OCI-LY3 (cell line): ENCODE data around the gene VCL.

ENCODE experiments used
- H2AFZ ChIP-seq: fragments of 200-600, 300-600 bp; shearing (Covaris generic); 2 replicates; pipeline ENCODE4 v1.6.0; 2014; ENCODE audit warnings: antibody characterized with exemption, low read depth, low read length
- H3K27ac ChIP-seq: fragments of 200-600, 300-600 bp; sonication (generic); 2 replicates; pipeline ENCODE4 v1.5.1; 2014; ENCODE audit warnings: mild to moderate bottlenecking, low read length, moderate library complexity, mixed read lengths
- H3K27me3 ChIP-seq: fragments of 200-600, 300-600 bp; sonication (generic); 2 replicates; pipeline ENCODE4 v1.6.1; 2014; ENCODE audit warnings: low read depth, low read length, mixed read lengths
- H3K36me3 ChIP-seq: fragments of 200-600, 300-600 bp; sonication (generic); replicated peaks from 2 replicates; pipeline ENCODE3; 2014; ENCODE audit warnings: low read depth, low read length, mixed read lengths
- H3K4me1 ChIP-seq: fragments of 300-600, 200-600 bp; sonication (generic); 2 replicates; pipeline ENCODE4 v1.6.1; 2014; ENCODE audit warnings: low read length, mixed read lengths
- H3K4me2 ChIP-seq: fragments of 200-600, 300-600 bp; sonication (generic); 2 replicates; pipeline ENCODE4 v1.6.1; 2014; ENCODE audit warnings: low read length, mixed read lengths
- H3K4me3 ChIP-seq: fragments of 300-600, 200-600 bp; sonication (generic); 2 replicates; pipeline ENCODE4 v1.5.1; 2014; ENCODE audit warnings: antibody characterized with exemption, mild to moderate bottlenecking, low read length, moderate library complexity
- H3K79me2 ChIP-seq: fragments of 300-600, 200-600 bp; shearing (Covaris generic); 2 replicates; pipeline ENCODE4 v1.6.1; 2014; ENCODE audit warnings: mild to moderate bottlenecking, low read length, mixed read lengths
- H3K9ac ChIP-seq: fragments of 300-600, 200-600 bp; shearing (Covaris generic); 2 replicates; pipeline ENCODE4 v1.6.0; 2014; ENCODE audit warnings: mild to moderate bottlenecking, low read length, moderate library complexity
- H3K9me3 ChIP-seq: fragments of 200-600, 300-600 bp; shearing (Covaris generic); 2 replicates; pipeline ENCODE4 v1.6.1; 2014; ENCODE audit warnings: low read length, mixed read lengths; ENCODE audit not compliant: insufficient read depth
- H4K20me1 ChIP-seq: fragments of 200-600, 300-600 bp; sonication (generic); 2 replicates; pipeline ENCODE4 v1.6.1; 2016; ENCODE audit warnings: low read length, mixed read lengths; ENCODE audit not compliant: insufficient read depth
- EZH2phosphoT487 ChIP-seq: fragments of 200-600 bp; shearing (Covaris generic); IDR thresholded peaks from 2 replicates; pipeline ENCODE4 v1.6.1; 2018; ENCODE audit warnings: antibody characterized with exemption, mixed run types, low read depth
- TF ChIP-seq, protein P1 (sequence below): fragments of 200-600, 300-600 bp; sonication (generic); IDR thresholded peaks from 2 replicates; pipeline ENCODE4 v1.5.1; 2014; ENCODE audit warnings: antibody characterized with exemption, low read length, low read depth

The VCL gene

DNA sequence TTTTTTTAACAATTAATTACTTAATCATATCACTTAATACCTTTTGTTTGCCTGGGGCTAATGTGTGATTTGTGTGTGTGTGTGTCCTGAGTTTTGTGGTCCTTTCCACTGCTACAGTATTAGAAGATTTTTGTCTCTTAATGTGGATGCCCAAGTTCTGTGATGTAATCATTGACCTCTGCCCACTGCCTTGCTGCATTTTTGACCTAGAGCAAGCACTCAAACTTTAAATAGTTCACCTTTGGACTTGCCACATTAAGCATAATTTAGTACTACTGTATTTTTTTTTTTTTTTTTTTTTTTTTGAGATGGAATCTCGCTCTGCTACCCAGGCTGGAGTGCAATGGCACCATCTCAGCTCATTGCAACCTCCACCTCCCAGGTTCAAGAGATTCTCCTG is 52.7 kb downstream of the VCL start:
- H3K9ac ChIP-seq = no peak overlapping the region
- H3K79me2 ChIP-seq = no peaks in the 10 kb centered on the region
- H3K36me3 ChIP-seq = no peaks in the 10 kb centered on the region
- no peaks in the 10 kb centered on the region for H3K27me3 ChIP-seq
- TF ChIP-seq, protein P1, sequence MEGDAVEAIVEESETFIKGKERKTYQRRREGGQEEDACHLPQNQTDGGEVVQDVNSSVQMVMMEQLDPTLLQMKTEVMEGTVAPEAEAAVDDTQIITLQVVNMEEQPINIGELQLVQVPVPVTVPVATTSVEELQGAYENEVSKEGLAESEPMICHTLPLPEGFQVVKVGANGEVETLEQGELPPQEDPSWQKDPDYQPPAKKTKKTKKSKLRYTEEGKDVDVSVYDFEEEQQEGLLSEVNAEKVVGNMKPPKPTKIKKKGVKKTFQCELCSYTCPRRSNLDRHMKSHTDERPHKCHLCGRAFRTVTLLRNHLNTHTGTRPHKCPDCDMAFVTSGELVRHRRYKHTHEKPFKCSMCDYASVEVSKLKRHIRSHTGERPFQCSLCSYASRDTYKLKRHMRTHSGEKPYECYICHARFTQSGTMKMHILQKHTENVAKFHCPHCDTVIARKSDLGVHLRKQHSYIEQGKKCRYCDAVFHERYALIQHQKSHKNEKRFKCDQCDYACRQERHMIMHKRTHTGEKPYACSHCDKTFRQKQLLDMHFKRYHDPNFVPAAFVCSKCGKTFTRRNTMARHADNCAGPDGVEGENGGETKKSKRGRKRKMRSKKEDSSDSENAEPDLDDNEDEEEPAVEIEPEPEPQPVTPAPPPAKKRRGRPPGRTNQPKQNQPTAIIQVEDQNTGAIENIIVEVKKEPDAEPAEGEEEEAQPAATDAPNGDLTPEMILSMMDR = no peak
- TF ChIP-seq EZH2phosphoT487 = no peak
- H3K4me2 ChIP-seq = no peak overlapping the region
- no peak overlapping the region for H3K27ac ChIP-seq
- no peak overlapping the region for H3K4me3 ChIP-seq
- no peaks in the 10 kb centered on the region for H3K9me3 ChIP-seq
- no peaks in the 10 kb centered on the region for H4K20me1 ChIP-seq
- H2AFZ ChIP-seq = no peak overlapping the region
- peaks cover 1% of the 10 kb centered on the region for H3K4me1 ChIP-seq

DNA sequence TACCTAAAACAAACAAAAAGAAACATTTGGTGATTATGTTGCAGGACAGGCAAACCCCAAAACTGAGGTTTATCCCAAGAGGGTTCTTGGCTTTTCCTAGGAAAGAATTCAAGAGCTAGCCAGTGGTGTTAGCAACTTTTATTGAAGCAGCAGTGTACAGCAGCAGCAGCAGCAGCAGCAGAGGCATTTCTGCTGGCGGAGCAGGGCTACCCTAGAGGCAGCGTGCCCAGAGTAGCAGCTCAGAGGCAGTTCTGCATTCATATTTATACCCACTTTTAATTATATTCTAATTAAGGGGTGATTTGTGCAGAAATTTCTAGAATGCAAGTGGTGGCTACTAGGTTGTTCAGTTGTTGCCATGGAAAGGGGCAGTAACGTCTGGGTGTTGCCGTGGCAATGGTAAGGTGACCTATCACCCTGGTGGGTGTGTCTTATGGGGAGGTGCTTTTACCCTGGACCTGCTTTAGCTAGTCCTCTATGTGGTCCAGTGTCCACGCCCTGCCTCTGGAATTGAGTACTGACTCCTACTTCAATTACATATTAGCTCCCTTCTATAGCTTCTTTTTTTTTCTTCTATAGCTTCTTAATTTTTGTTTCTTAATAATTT is 53.9 kb downstream of the VCL start:
- H3K36me3 ChIP-seq = no peaks in the 10 kb centered on the region
- no peak overlapping the region for H3K27ac ChIP-seq
- H4K20me1 ChIP-seq = 0 out of 2 replicates have a peak, but pooled peaks cover 3% of the 10 kb centered on the region
- H3K4me3 ChIP-seq = no peak overlapping the region
- H3K4me2 ChIP-seq = no peak overlapping the region
- H3K4me1 ChIP-seq = peaks cover 12% of the 10 kb centered on the region
- no peaks in the 10 kb centered on the region for H3K27me3 ChIP-seq
- no peak overlapping the region for H3K9ac ChIP-seq
- H2AFZ ChIP-seq = no peak overlapping the region
- H3K79me2 ChIP-seq = no peaks in the 10 kb centered on the region
- H3K9me3 ChIP-seq = no peaks in the 10 kb centered on the region
- no peak for TF ChIP-seq EZH2phosphoT487
- TF ChIP-seq, protein P1 = no peak

DNA sequence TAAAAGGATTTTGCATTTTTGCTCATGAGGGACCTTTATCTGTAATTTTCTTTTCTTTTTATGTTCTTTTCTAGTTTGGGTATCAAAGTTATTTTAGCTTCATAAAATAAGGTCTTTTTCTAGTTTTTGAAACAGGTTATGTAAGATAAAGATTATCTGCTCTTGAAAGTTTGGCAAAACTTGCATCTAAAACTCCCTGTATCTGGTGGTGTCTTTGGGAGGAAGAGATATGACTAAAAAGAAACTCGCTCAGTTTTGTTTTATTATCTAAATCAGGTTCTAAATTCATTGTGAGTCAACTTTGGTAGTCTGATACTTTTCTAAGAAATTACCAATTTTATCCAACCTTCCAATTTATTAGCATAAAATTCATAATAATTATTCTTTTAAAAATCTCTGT is 55.1 kb downstream of the VCL start:
- Histone ChIP-seq H3K79me2 (no peaks in the 10 kb centered on the region), H3K4me2 (no peak overlapping the region), H3K4me3 (no peak overlapping the region), H3K27ac (no peak overlapping the region), H3K9ac (no peak overlapping the region), H2AFZ (no peak overlapping the region), H3K9me3 (no peaks in the 10 kb centered on the region), H3K4me1 (peaks cover 14% of the 10 kb centered on the region), H3K36me3 (no peaks in the 10 kb centered on the region), H4K20me1 (0 out of 2 replicates have a peak, but pooled peaks cover 3% of the 10 kb centered on the region), H3K27me3 (no peaks in the 10 kb centered on the region)
- TF ChIP-seq, protein P1 = no peak
- TF ChIP-seq EZH2phosphoT487 = no peak

DNA sequence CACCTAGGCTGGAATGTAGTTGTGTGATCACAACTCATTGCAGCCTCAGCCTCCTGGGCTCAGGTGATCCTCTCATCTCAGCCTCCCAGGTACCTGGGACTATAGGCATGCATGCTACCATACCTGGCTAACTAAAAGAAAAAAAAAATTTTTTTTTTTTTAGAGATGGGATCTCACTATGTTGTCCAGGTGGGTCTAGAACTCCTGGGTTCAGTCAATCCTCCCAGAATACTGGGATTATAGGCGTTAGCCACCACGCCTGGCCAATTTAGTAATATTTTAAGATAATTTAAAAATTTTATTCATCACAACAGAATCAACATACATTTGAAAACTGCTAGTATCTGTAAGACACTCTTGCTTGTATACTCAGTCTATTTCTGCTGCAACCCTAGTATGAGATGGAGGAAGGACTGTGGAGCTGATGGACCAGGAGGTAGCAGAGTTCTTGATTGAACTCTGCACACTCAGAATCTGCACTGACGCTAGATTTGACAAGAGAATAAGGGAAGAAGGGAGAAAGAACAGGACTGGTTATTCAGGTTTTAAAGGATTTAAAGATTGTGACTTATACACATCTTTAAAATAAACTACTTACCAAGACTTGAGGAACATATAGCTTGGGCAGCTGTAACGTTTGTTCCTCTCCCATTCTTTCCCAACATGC is 57.6 kb downstream of the VCL start:
- H3K36me3 ChIP-seq = no peaks in the 10 kb centered on the region
- no peaks in the 10 kb centered on the region for H3K27me3 ChIP-seq
- no peak overlapping the region for H3K27ac ChIP-seq
- TF ChIP-seq, protein P1 = no peak
- TF ChIP-seq EZH2phosphoT487 = no peak
- H4K20me1 ChIP-seq = 0 out of 2 replicates have a peak, but pooled peaks cover 3% of the 10 kb centered on the region
- no peaks in the 10 kb centered on the region for H3K9me3 ChIP-seq
- H3K4me3 ChIP-seq = no peak overlapping the region
- H3K4me2 ChIP-seq = peak overlapping the region; percentile 31
- H3K9ac ChIP-seq = no peak overlapping the region
- no peaks in the 10 kb centered on the region for H3K79me2 ChIP-seq
- peaks cover 18% of the 10 kb centered on the region for H3K4me1 ChIP-seq
- H2AFZ ChIP-seq = no peak overlapping the region
